ENCODE data around the gene TSC2. TPM values are rescaled to one million over a fixed set of nuclear protein-coding genes. Genes with fewer than 3 reads are reported as not detected.

Gene TSC2
- total RNA-seq, 2 donors from 2014 or later: 86.3 to 168 TPM

DNA sequence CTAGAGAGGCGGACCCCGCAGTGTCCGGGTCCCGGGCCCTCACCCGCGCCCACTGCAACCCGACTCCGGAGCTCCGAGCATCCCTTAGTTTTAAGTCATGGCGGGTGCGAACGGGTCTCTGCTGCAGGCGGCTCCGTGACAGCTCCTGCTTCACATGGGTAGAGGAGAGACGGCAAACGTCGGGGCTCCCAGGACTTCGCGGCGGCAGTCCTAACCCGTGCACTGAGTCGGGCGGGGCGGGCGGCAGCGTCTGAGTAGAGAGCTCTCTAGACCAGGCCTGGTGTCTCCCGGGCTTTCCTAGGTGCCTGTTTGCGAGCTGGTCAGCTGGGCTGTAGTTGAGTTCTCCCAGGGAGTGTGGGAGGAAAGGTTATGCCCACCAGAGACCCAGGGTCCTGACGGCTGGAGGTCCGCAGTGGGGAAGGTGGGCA is 345 bp downstream of the TSC2 start:
- Histone ChIP-seq H3K36me3 (no peaks in the 10 kb centered on the region), H3K27me3 (replicated peaks; ENCODE audit: insufficient read depth) (no peaks in the 10 kb centered on the region), H3K9me3 (no peaks in the 10 kb centered on the region), H3K4me3 (peak overlapping the region; percentile 91), H3K4me1 (replicated peaks) (peaks cover 9% of the 10 kb centered on the region), H3K27ac (peak overlapping the region; percentile 66 to 73)
- intact Hi-C loops (cut with DNase I): no loop called here
- no peak for TF ChIP-seq POLR2A (IDR thresholded peaks at IDR 0.05)
- no peak for TF ChIP-seq POLR2AphosphoS5 (IDR thresholded peaks at IDR 0.05)
- TF ChIP-seq, protein P1, sequence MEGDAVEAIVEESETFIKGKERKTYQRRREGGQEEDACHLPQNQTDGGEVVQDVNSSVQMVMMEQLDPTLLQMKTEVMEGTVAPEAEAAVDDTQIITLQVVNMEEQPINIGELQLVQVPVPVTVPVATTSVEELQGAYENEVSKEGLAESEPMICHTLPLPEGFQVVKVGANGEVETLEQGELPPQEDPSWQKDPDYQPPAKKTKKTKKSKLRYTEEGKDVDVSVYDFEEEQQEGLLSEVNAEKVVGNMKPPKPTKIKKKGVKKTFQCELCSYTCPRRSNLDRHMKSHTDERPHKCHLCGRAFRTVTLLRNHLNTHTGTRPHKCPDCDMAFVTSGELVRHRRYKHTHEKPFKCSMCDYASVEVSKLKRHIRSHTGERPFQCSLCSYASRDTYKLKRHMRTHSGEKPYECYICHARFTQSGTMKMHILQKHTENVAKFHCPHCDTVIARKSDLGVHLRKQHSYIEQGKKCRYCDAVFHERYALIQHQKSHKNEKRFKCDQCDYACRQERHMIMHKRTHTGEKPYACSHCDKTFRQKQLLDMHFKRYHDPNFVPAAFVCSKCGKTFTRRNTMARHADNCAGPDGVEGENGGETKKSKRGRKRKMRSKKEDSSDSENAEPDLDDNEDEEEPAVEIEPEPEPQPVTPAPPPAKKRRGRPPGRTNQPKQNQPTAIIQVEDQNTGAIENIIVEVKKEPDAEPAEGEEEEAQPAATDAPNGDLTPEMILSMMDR (IDR thresholded peaks at IDR 0.05): no peak
- WGBS: under 1% methylated on average over 30 of the region's 30 CpGs
- no peak for DNase-seq (ENCODE audit: low spot score)

DNA sequence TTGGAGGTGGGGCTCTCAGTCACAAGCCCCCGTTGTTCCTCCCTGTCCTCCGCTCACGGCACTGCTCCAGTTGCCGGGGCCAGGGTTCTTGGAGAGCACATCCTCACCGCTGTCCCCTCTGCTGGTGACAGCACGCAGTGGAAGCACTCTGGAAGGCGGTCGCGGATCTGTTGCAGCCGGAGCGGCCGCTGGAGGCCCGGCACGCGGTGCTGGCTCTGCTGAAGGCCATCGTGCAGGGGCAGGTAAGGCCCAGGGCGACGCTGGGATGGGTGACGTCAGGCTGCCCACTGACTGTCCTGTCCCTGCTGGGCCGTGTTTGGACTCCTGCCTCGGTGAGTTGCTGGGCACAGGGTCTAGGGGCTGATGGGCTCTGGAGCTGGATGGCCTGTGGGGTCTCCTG is 5.4 kb downstream of the TSC2 start:
- Histone ChIP-seq H3K4me1 (replicated peaks) (peaks cover 6% of the 10 kb centered on the region), H3K36me3 (no peaks in the 10 kb centered on the region), H3K4me3 (no peak overlapping the region), H3K27ac (no peak overlapping the region), H3K9me3 (no peaks in the 10 kb centered on the region), H3K27me3 (replicated peaks; ENCODE audit: insufficient read depth) (no peaks in the 10 kb centered on the region)
- intact Hi-C loops (cut with DNase I): no loop called here
- TF ChIP-seq POLR2AphosphoS5 (IDR thresholded peaks at IDR 0.05): no peak
- TF ChIP-seq POLR2A (IDR thresholded peaks at IDR 0.05): no peak
- TF ChIP-seq, protein P1 (IDR thresholded peaks at IDR 0.05): no peak
- WGBS: 86% methylated on average over 8 of the region's 21 CpGs
- DNase-seq (ENCODE audit: low spot score): no peak

DNA sequence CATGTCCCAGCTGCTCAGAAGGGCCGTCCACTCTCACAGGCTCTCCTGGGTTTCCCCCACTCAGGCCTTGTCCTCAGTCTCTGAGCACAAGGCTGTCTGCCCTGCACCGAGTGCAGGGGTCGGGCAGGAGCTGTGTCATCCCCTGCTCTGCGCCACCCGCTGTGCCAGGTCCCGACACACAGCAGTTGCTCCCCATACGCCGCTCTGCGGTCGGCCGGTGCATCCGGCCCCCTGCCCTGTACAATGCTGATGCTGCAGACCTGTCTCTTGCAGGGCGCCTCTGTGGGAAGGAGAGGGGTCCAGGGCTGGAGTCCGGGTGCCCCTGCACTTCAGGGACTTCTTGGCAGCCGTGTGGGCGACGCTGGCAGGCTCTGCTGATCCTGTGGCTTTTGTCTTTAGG is 6.1 kb downstream of the TSC2 start:
- H3K27ac ChIP-seq: no peak overlapping the region
- H3K36me3 ChIP-seq: no peaks in the 10 kb centered on the region
- H3K4me3 ChIP-seq: no peak overlapping the region
- TF ChIP-seq POLR2A (IDR thresholded peaks at IDR 0.05) (no peak), POLR2AphosphoS5 (IDR thresholded peaks at IDR 0.05) (no peak)
- TF ChIP-seq, protein P1 (IDR thresholded peaks at IDR 0.05): no peak
- no peaks in the 10 kb centered on the region for H3K9me3 ChIP-seq
- no peak for DNase-seq (ENCODE audit: low spot score)
- intact Hi-C loops (cut with DNase I): no loop called here
- WGBS: 96% methylated on average over 17 of the region's 17 CpGs
- no peaks in the 10 kb centered on the region for H3K27me3 ChIP-seq (replicated peaks; ENCODE audit: insufficient read depth)
- H3K4me1 ChIP-seq (replicated peaks): no peaks in the 10 kb centered on the region

DNA sequence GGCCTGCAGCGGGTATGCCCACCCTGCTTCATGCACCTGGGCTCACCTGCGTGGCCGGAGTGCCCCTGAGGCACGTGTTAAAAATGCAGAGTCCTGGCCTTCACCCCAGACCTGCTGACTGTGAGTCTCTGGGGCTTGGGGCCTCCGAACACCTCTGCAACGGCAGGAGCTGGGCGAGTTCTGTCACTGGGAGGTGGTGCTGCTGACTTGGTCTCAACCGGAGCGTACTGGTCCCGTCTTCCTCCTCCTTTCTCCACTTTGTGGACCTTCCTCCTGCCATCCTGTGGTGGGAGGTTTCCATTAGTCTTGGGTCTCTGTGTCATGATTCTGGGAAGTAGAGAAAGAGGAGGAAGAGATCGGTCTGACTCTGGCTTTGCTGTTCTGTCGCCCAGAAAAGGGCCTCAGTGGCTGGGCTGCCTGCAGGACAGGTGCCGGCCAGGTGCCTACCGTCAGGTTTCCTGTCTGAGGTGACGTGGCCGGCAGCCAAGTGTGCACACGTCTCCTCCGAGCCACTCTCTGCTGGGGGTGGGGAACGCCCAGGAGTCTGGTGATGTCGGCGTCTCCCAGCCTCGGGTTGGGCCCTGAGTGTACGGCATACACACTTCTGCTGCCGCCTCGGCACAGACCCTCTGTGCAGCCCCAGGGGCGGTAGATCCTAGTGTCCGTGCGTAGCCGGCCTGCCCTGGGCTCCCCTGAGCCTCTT is 6.9 kb downstream of the TSC2 start:
- Histone ChIP-seq H3K27me3 (replicated peaks; ENCODE audit: insufficient read depth) (no peaks in the 10 kb centered on the region), H3K4me1 (replicated peaks) (no peaks in the 10 kb centered on the region), H3K27ac (no peak overlapping the region), H3K36me3 (peaks cover 0 to under 1% of the 10 kb centered on the region in 2 donors), H3K9me3 (no peaks in the 10 kb centered on the region), H3K4me3 (no peak overlapping the region)
- intact Hi-C loops (cut with DNase I): no loop called here
- TF ChIP-seq, protein P1 (IDR thresholded peaks at IDR 0.05): no peak
- TF ChIP-seq POLR2A (IDR thresholded peaks at IDR 0.05) (no peak), POLR2AphosphoS5 (IDR thresholded peaks at IDR 0.05) (no peak)
- no peak for DNase-seq (ENCODE audit: low spot score)
- WGBS: 72% methylated on average over 21 of the region's 29 CpGs

DNA sequence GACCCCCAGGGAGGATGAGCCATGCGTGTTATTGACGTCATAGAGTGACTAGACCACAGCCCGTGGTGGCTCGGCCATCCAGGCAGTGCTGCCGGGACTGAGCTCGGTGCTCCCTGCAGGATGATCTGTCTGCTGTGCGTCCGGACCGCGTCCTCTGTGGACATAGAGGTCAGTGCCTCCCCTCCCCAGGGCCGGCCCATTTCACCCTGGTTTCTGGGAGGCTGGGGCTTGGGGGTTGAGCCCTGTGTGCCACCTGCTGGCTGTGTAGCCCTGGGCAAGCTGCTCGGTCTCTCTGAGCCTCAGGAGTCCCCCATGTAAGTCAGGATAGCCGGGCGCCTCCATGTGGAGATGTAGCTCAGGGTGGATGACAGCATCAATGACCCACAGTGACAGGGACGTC is 8.3 kb downstream of the TSC2 start:
- WGBS: 69% methylated on average over 15 of the region's 15 CpGs
- Histone ChIP-seq H3K9me3 (no peaks in the 10 kb centered on the region), H3K27ac (no peak overlapping the region), H3K4me3 (no peak overlapping the region), H3K4me1 (replicated peaks) (no peaks in the 10 kb centered on the region), H3K27me3 (replicated peaks; ENCODE audit: insufficient read depth) (no peaks in the 10 kb centered on the region), H3K36me3 (peaks cover 0 to 2% of the 10 kb centered on the region in 2 donors)
- DNase-seq (ENCODE audit: low spot score): no peak
- TF ChIP-seq, protein P1 (IDR thresholded peaks at IDR 0.05): peak in 1 of 4 experiments; percentile 18
- TF ChIP-seq POLR2A (IDR thresholded peaks at IDR 0.05): no peak
- intact Hi-C loops (cut with DNase I): no loop called here
